Right cardiac atrium (tissue), 5 donors: ENCODE results near the gene HES6. TPM values are rescaled to one million over a fixed set of nuclear protein-coding genes. Genes with fewer than 3 reads are reported as not detected.

Experiments used
- ATAC-seq, 2 donors: fragments of 200-7000 bp; cut with Tn5 transposase; one replicate each; pipeline versions ENCODE4 v1.8.0 to v1.9.1; 2020; ENCODE audit warnings: moderate library complexity in 2 of 2, mild to moderate bottlenecking in 1 of 2
- DNase-seq, 3 donors: peaks; one replicate each; pipeline ENCODE4 v3.0.0-alpha.2; 2020
- H3K27ac ChIP-seq: one replicate; pipeline ENCODE4 v1.5.1; 2013; ENCODE audit warnings: mild to moderate bottlenecking, low read length, control low read depth, moderate library complexity
- H3K27me3 ChIP-seq: one replicate; pipeline ENCODE4 v1.6.1; 2013; ENCODE audit not compliant: control insufficient read depth, insufficient read depth
- H3K4me1 ChIP-seq: one replicate; pipeline ENCODE4 v1.6.1; 2013; ENCODE audit warnings: low read length; ENCODE audit not compliant: control insufficient read depth, insufficient read depth
- H3K4me3 ChIP-seq: one replicate; pipeline ENCODE4 v1.5.1; 2013; ENCODE audit warnings: low read length, control low read depth
- H3K9me3 ChIP-seq: one replicate; pipeline ENCODE4 v1.6.1; 2013; ENCODE audit warnings: low read length; ENCODE audit not compliant: control insufficient read depth
- WGBS: extraction: QIAGEN DNeasy Blood & Tissue Kit; methylation state at CpG from one replicate; pipeline ENCODE4 v1.1.7; 2013; 5-methylcytosine and 5-hydroxymethylcytosine counted together
- intact Hi-C, 4 donors: fragments of 100-400 bp; cut with DNase I; formaldehyde crosslinking; loops; one replicate each; pipeline versions ENCODE4 v1.11.0 to v1.14.0; 2022 to 2023
- long read RNA-seq, 4 donors: library from polyadenylated mRNA; unstranded; transcript quantifications; one replicate each; pipeline ENCODE4 v2.0.0, GENCODE V29; 2020 to 2021
- polyA plus RNA-seq: library from polyadenylated mRNA; stranded (reverse); fragments of 200-250 nt; gene quantifications from one replicate; pipeline ENCODE4 v1.2.3, GENCODE V29; 2013
- total RNA-seq, 4 donors: library from RNA; stranded (reverse); fragmentation: NEBNext Ultra II Directional; extraction: Animal tissue kit (Norgen Biotek cat#: 25700); gene quantifications; one replicate each; pipeline ENCODE4 v1.2.1, GENCODE V29; 2021
- donor health status: healthy with polysubstance abuse.
- donor health status: DM: no; HTN: yes; CAD: no.
- donor health status: DM: no; HTN: no; CAD: no.
- donor health status: DM: no; HTN: yes; CAD: no; lungs with severe emphysema.
- donor health status: DM: yes; HTN: yes; CAD: no.

Gene HES6
- total RNA-seq (1 to 10 TPM; 3.4 to 6.1 (median 4.6) TPM), polyA plus RNA-seq (6.0 TPM)
- long read RNA-seq, donor 1, partial matches to known transcripts: 0 of 6 reads
- long read RNA-seq, donor 1, other reads (novel, unspliced or antisense): 0 of 6 reads
- long read RNA-seq, donor 2, transcript HES6-201 (4 exons, 1,454 nt): major isoform, 7 of 10 reads
- long read RNA-seq, donor 2, partial matches to known transcripts: 0 of 10 reads
- long read RNA-seq, donor 2, other reads (novel, unspliced or antisense): 0 of 10 reads
- long read RNA-seq, donor 3, partial matches to known transcripts: 0 of 2 reads
- long read RNA-seq, donor 3, other reads (novel, unspliced or antisense): 0 of 2 reads
- long read RNA-seq, donor 4, partial matches to known transcripts: 0 of 8 reads
- long read RNA-seq, donor 4, other reads (novel, unspliced or antisense): 2 of 8 reads

GRCh38 chr2:238239863-238240756 is at the start of gene HES6:
TSS of gene HES6 (minus strand) at chr2:238240038. CDS start at chr2:238239905, 133 bp downstream.
- WGBS: under 1% methylated on average over 104 of the region's 105 CpGs
- H3K27ac ChIP-seq: no peak within 1 kb of the TSS
- no peaks in the 10 kb centered on the region for H3K9me3 ChIP-seq
- peaks cover 6% of the 10 kb centered on the region for H3K4me1 ChIP-seq
- ATAC-seq (peak; percentile 85 to 86), DNase-seq (peak; percentile 91 to 97 (median 95))
- no peaks in the 10 kb centered on the region for H3K27me3 ChIP-seq
- H3K4me3 ChIP-seq: peak within 1 kb of the TSS; percentile 42
- intact Hi-C loops: no loop called here

- intact Hi-C loops: no loop called here
- Histone ChIP-seq H3K27me3 (no peaks in the 10 kb centered on the region), H3K9me3 (no peaks in the 10 kb centered on the region), H3K4me1 (peaks cover 8% of the 10 kb centered on the region), H3K4me3 (no peak overlapping the region), H3K27ac (no peak overlapping the region)
- WGBS: 18% methylated on average over 13 of the region's 13 CpGs
- ATAC-seq (no peak), DNase-seq (peak in 1 of 3 donors; percentile 41)
Observed at GRCh38 chr2:238289574-238289973, 49.7 kb upstream of the HES6 start.

- peak overlapping the region; percentile 87 for H3K27ac ChIP-seq
- H3K4me1 ChIP-seq: peaks cover 8% of the 10 kb centered on the region
- intact Hi-C loops: no loop called here
- no peaks in the 10 kb centered on the region for H3K9me3 ChIP-seq
- peak; percentile 97 to 100 (median 99) for DNase-seq
- WGBS: under 1% methylated on average over 108 of the region's 108 CpGs
- ATAC-seq: peak; percentile 87 to 90
- no peaks in the 10 kb centered on the region for H3K27me3 ChIP-seq
- peak overlapping the region; percentile 82 for H3K4me3 ChIP-seq
Observed at GRCh38 chr2:238288650-238289573, 49.1 kb upstream of the HES6 start.

GRCh38 chr2:238287737-238288649 is 48.2 kb upstream of the HES6 start, which contains the start of gene PER2:
TSS of gene PER2 (minus strand) at chr2:238288610. CDS start at chr2:238277936, 10,674 bp downstream.
- Histone ChIP-seq H3K4me3 (peak within 1 kb of the TSS; percentile 82), H3K27me3 (no peaks in the 10 kb centered on the region), H3K4me1 (peaks cover 10% of the 10 kb centered on the region), H3K27ac (peak within 1 kb of the TSS; percentile 87), H3K9me3 (no peaks in the 10 kb centered on the region)
- ATAC-seq (peak; percentile 2 to 20), DNase-seq (peak; percentile 67 to 86 (median 86))
- intact Hi-C loops: no loop called here
- WGBS: 1% methylated on average over 65 of the region's 65 CpGs

GRCh38 chr2:238286987-238287736 is 47.3 kb upstream of the HES6 start:
- DNase-seq: no peak

GRCh38 chr2:238286551-238286950 is 46.7 kb upstream of the HES6 start:
- no peaks in the 10 kb centered on the region for H3K27me3 ChIP-seq
- DNase-seq (peak in 2 of 3 donors; percentile 59 to 79), ATAC-seq (peak in 1 of 2 donors; percentile 1)
- WGBS: 31% methylated on average over 7 of the region's 7 CpGs
- H3K9me3 ChIP-seq: no peaks in the 10 kb centered on the region
- peak overlapping the region; percentile 87 for H3K27ac ChIP-seq
- intact Hi-C loops: no loop called here
- no peak overlapping the region for H3K4me3 ChIP-seq
- H3K4me1 ChIP-seq: peaks cover 10% of the 10 kb centered on the region

More at GRCh38 chr2:238286987-238287736, 47.3 kb upstream of the HES6 start:
- no peaks in the 10 kb centered on the region for H3K9me3 ChIP-seq
- intact Hi-C loops: no loop called here
- peak overlapping the region; percentile 87 for H3K27ac ChIP-seq
- no peaks in the 10 kb centered on the region for H3K27me3 ChIP-seq
- peaks cover 10% of the 10 kb centered on the region for H3K4me1 ChIP-seq
- 58% methylated on average over 11 of the region's 11 CpGs for WGBS
- H3K4me3 ChIP-seq: peak overlapping the region; percentile 82
- no peak for ATAC-seq

- H3K4me1 ChIP-seq: peaks cover 10% of the 10 kb centered on the region
- WGBS: 45% methylated on average over 7 of the region's 7 CpGs
Observed at GRCh38 chr2:238286095-238286494, 46.3 kb upstream of the HES6 start.

GRCh38 chr2:238285653-238286082 is 45.8 kb upstream of the HES6 start:
- 46% methylated on average over 7 of the region's 7 CpGs for WGBS
- Histone ChIP-seq H3K9me3 (no peaks in the 10 kb centered on the region), H3K27me3 (no peaks in the 10 kb centered on the region), H3K27ac (peak overlapping the region; percentile 87), H3K4me1 (peaks cover 10% of the 10 kb centered on the region), H3K4me3 (no peak overlapping the region)
- intact Hi-C loops: no loop called here
- ATAC-seq: peak; percentile 43 to 60
- peak; percentile 83 to 91 (median 84) for DNase-seq

More at GRCh38 chr2:238286095-238286494, 46.3 kb upstream of the HES6 start:
- ATAC-seq (no peak), DNase-seq (no peak)
- Histone ChIP-seq H3K27ac (peak overlapping the region; percentile 87), H3K9me3 (no peaks in the 10 kb centered on the region), H3K4me3 (no peak overlapping the region), H3K27me3 (no peaks in the 10 kb centered on the region)
- intact Hi-C loops: no loop called here
